DMS 273 (cell line): ENCODE measurements around the gene TADA2A.

Experiments
- DNase-seq: peaks from one replicate; lab custom pipeline; 2025; ENCODE audit not compliant: unreplicated experiment; lab: John Stamatoyannopoulos, UW

Gene TADA2A

GRCh38 chr17:37461668-37462067 lies 55.0 kb downstream of the TADA2A start:
- DNase-seq = no peak

GRCh38 chr17:37462492-37462891 lies 55.8 kb downstream of the TADA2A start:
- DNase-seq = no peak

GRCh38 chr17:37463039-37463438 lies 56.4 kb downstream of the TADA2A start:
- no peak for DNase-seq

- DNase-seq = no peak
Measured at GRCh38 chr17:37465069-37465616, 58.5 kb downstream of the TADA2A start.

- no peak for DNase-seq
Measured at GRCh38 chr17:37466471-37466870, 59.8 kb downstream of the TADA2A start.

GRCh38 chr17:37470181-37470580 lies 63.5 kb downstream of the TADA2A start:
- DNase-seq = no peak

GRCh38 chr17:37475731-37476420 lies 69.2 kb downstream of the TADA2A start:
- no peak for DNase-seq

- DNase-seq = peak; percentile 94
Measured at GRCh38 chr17:37476431-37477120, 69.9 kb downstream of the TADA2A start.

- DNase-seq = peak; percentile 90
Measured at GRCh38 chr17:37478187-37478586, 71.5 kb downstream of the TADA2A start.

GRCh38 chr17:37479025-37479424 lies 72.3 kb downstream of the TADA2A start:
- DNase-seq = peak; percentile 65

GRCh38 chr17:37480427-37480826 lies 73.7 kb downstream of the TADA2A start:
- no peak for DNase-seq

GRCh38 chr17:37481001-37481665 lies 74.4 kb downstream of the TADA2A start:
- peak; percentile 29 for DNase-seq

- peak; percentile 96 for DNase-seq
Measured at GRCh38 chr17:37483311-37484039, 76.8 kb downstream of the TADA2A start.

- peak; percentile 27 for DNase-seq
Measured at GRCh38 chr17:37485938-37486570, 79.4 kb downstream of the TADA2A start.

GRCh38 chr17:37488009-37488604 lies 81.4 kb downstream of the TADA2A start:
- peak; percentile 81 for DNase-seq

- peak; percentile 79 for DNase-seq
Measured at GRCh38 chr17:37488607-37489196, 82.0 kb downstream of the TADA2A start.

- DNase-seq = peak; percentile 97
Measured at GRCh38 chr17:37489197-37490001, 82.7 kb downstream of the TADA2A start, which contains the start of gene DUSP14. DUSP14 (plus strand) TSS chr17:37489891; CDS start chr17:37512273, 22,382 bp downstream.

GRCh38 chr17:37490022-37490587 lies 83.4 kb downstream of the TADA2A start:
- peak; percentile 90 for DNase-seq
